Skin epidermis (tissue), 12 donors: ENCODE data around the gene LGALSL.

ENCODE experiments used
- H3K27ac ChIP-seq, 21 experiments: fragments of 200-600 bp; sonication (generic) in 11 of 21; one replicate each; pipeline ENCODE4 v1.5.0; 2020; ENCODE audit warnings: mild to moderate bottlenecking in 3 of 21, inconsistent platforms in 2 of 21, moderate library complexity in 2 of 21
- H3K4me3 ChIP-seq, 7 experiments: fragments of 200-600 bp; sonication (generic) in 2 of 7; one replicate each; pipeline ENCODE4 v1.5.0; 2020; ENCODE audit warnings: inconsistent platforms in 2 of 7, mild to moderate bottlenecking in 2 of 7, moderate library complexity in 1 of 7

The LGALSL gene

GRCh38 chr2:64467096-64467843 is 13.3 kb downstream of the LGALSL start:
- Histone ChIP-seq H3K27ac (peak overlapping the region in 1 of 21 experiments; percentile 36), H3K4me3 (no peak overlapping the region)

GRCh38 chr2:64469261-64469660 is 15.3 kb downstream of the LGALSL start:
- Histone ChIP-seq H3K27ac (no peak overlapping the region), H3K4me3 (no peak overlapping the region)

GRCh38 chr2:64470071-64470470 is 16.1 kb downstream of the LGALSL start:
- Histone ChIP-seq H3K4me3 (no peak overlapping the region), H3K27ac (no peak overlapping the region)

- H3K27ac ChIP-seq, result no peak overlapping the region
Observed at GRCh38 chr2:64470766-64471295, 16.9 kb downstream of the LGALSL start.

GRCh38 chr2:64471600-64471999 is 17.6 kb downstream of the LGALSL start:
- Histone ChIP-seq H3K4me3 (no peak overlapping the region), H3K27ac (no peak overlapping the region)

More at GRCh38 chr2:64470766-64471295, 16.9 kb downstream of the LGALSL start:
- H3K4me3 ChIP-seq, result no peak overlapping the region

- no peak overlapping the region for H3K4me3 ChIP-seq
- no peak overlapping the region for H3K27ac ChIP-seq
Observed at GRCh38 chr2:64472881-64473280, 18.9 kb downstream of the LGALSL start.

- no peak overlapping the region for H3K27ac ChIP-seq
Observed at GRCh38 chr2:64474121-64474571, 20.2 kb downstream of the LGALSL start.

GRCh38 chr2:64474636-64475035 is 20.7 kb downstream of the LGALSL start:
- no peak overlapping the region for H3K4me3 ChIP-seq
- H3K27ac ChIP-seq, result no peak overlapping the region

More at GRCh38 chr2:64474121-64474571, 20.2 kb downstream of the LGALSL start:
- no peak overlapping the region for H3K4me3 ChIP-seq

- Histone ChIP-seq H3K27ac (no peak overlapping the region), H3K4me3 (no peak overlapping the region)
Observed at GRCh38 chr2:64477037-64477436, 23.1 kb downstream of the LGALSL start.

GRCh38 chr2:64477979-64478378 is 24.0 kb downstream of the LGALSL start:
- Histone ChIP-seq H3K27ac (no peak overlapping the region), H3K4me3 (no peak overlapping the region)

- Histone ChIP-seq H3K27ac (peak overlapping the region in 11 of 21 experiments; percentile 1 to 62 (median 38)), H3K4me3 (no peak overlapping the region)
Observed at GRCh38 chr2:64478502-64479230, 24.7 kb downstream of the LGALSL start.

GRCh38 chr2:64479259-64480117 is 25.5 kb downstream of the LGALSL start:
- H3K4me3 ChIP-seq, result no peak overlapping the region
- H3K27ac ChIP-seq, result peak overlapping the region in 11 of 21 experiments; percentile 1 to 62 (median 38)

- H3K4me3 ChIP-seq, result no peak overlapping the region
- H3K27ac ChIP-seq, result no peak overlapping the region
Observed at GRCh38 chr2:64481665-64482064, 27.7 kb downstream of the LGALSL start.

GRCh38 chr2:64482243-64482642 is 28.3 kb downstream of the LGALSL start:
- peak overlapping the region in 9 of 21 experiments; percentile 1 to 54 (median 31) for H3K27ac ChIP-seq
- H3K4me3 ChIP-seq, result no peak overlapping the region

- peak overlapping the region in 11 of 21 experiments; percentile 1 to 54 (median 31) for H3K27ac ChIP-seq
Observed at GRCh38 chr2:64482765-64483504, 29.0 kb downstream of the LGALSL start.

GRCh38 chr2:64485331-64485730 is 31.4 kb downstream of the LGALSL start:
- Histone ChIP-seq H3K27ac (peak overlapping the region in 14 of 21 experiments; percentile 20 to 65 (median 50)), H3K4me3 (no peak overlapping the region)

More at GRCh38 chr2:64482765-64483504, 29.0 kb downstream of the LGALSL start:
- no peak overlapping the region for H3K4me3 ChIP-seq

GRCh38 chr2:64485961-64486360 is 32.0 kb downstream of the LGALSL start:
- H3K27ac ChIP-seq, result peak overlapping the region in 12 of 21 experiments; percentile 20 to 65 (median 54)
- no peak overlapping the region for H3K4me3 ChIP-seq

GRCh38 chr2:64487256-64488049 is 33.5 kb downstream of the LGALSL start:
- Histone ChIP-seq H3K27ac (peak overlapping the region in 4 of 21 experiments; percentile 23 to 48 (median 40)), H3K4me3 (no peak overlapping the region)
